NCI-H1694 (cell line): Measurements from ENCODE around the gene FASTK.
A peak's percentile ranks its signal among the peaks of the same experiment; 100 is the strongest.

Experiments
- DNase-seq: peaks from one replicate; lab custom pipeline; 2025; lab: John Stamatoyannopoulos, UW

FASTK gene

GRCh38 chr7:151099486-151100211 lies 19.0 kb upstream of the FASTK start:
- DNase-seq = no peak

- no peak for DNase-seq
Observed at GRCh38 chr7:151095828-151096475, 15.3 kb upstream of the FASTK start.

GRCh38 chr7:151095123-151095797 lies 14.7 kb upstream of the FASTK start:
- DNase-seq = no peak

- DNase-seq = no peak
Observed at GRCh38 chr7:151094675-151095074, 14.1 kb upstream of the FASTK start.

- no peak for DNase-seq
Observed at GRCh38 chr7:151093748-151094147, 13.1 kb upstream of the FASTK start.

- no peak for DNase-seq
Observed at GRCh38 chr7:151091988-151092387, 11.4 kb upstream of the FASTK start.

- DNase-seq = no peak
Observed at GRCh38 chr7:151091431-151091830, 10.8 kb upstream of the FASTK start.

- no peak for DNase-seq
Observed at GRCh38 chr7:151091003-151091402, 10.4 kb upstream of the FASTK start.

GRCh38 chr7:151089893-151090730 lies 9.5 kb upstream of the FASTK start:
- DNase-seq = no peak

- no peak for DNase-seq
Observed at GRCh38 chr7:151088856-151089699, 8.5 kb upstream of the FASTK start.

GRCh38 chr7:151088019-151088855 lies 7.6 kb upstream of the FASTK start:
- no peak for DNase-seq

- DNase-seq = peak; percentile 39
Observed at GRCh38 chr7:151087245-151088018, 6.8 kb upstream of the FASTK start.

GRCh38 chr7:151086802-151087244 lies 6.2 kb upstream of the FASTK start:
- DNase-seq = no peak

- peak; percentile 65 for DNase-seq
Observed at GRCh38 chr7:151085691-151086620, 5.3 kb upstream of the FASTK start, which contains the start of gene AGAP3. TSS of gene AGAP3 (plus strand) at chr7:151086475. CDS start at chr7:151086742, 267 bp downstream.

- DNase-seq = no peak
Observed at GRCh38 chr7:151085329-151085690, 4.7 kb upstream of the FASTK start.

GRCh38 chr7:151083824-151084160 lies 3.2 kb upstream of the FASTK start:
- DNase-seq = no peak

- peak; percentile 25 for DNase-seq
Observed at GRCh38 chr7:151083071-151083823, 2.6 kb upstream of the FASTK start, which contains the start of gene TMUB1. TSS of gene TMUB1 (minus strand) at chr7:151083493. CDS start at chr7:151082563, 930 bp downstream.
